Omental fat pad (tissue), 4 donors: ENCODE results near the gene TMEM255B. TPM values are rescaled to one million over a fixed set of nuclear protein-coding genes. Genes with fewer than 3 reads are reported as not detected.
A peak's percentile ranks its signal among the peaks of the same experiment; 100 is the strongest.
"Not testable (repeated sequence)": the region's sequence is repeated elsewhere in the genome, so short reads cannot be mapped to it uniquely, and the experiment has no call there.

Source experiments
- ATAC-seq: fragments of 150-250 bp; one replicate; pipeline ENCODE4 v1.9.1; 2016; ENCODE audit warnings: mild to moderate bottlenecking, moderate library complexity; ENCODE audit not compliant: low FRiP score
- DNase-seq: peaks from one replicate; pipeline ENCODE4 v3.0.0-alpha.2; 2019; ENCODE audit warnings: low spot score
- total RNA-seq, 4 donors: library from RNA; depleted of rRNA; stranded (reverse); fragments of >200 nt; gene quantifications; one replicate each; pipeline ENCODE4 v1.1.0, GENCODE V29; 2016
- TF ChIP-seq, protein P1 (sequence below), 3 donors: fragments of 450-650 bp; IDR thresholded peaks; one replicate each; pipeline ENCODE4 v1.5.1; 2016 to 2017; ENCODE audit warnings: antibody characterized with exemption in 3 of 3, mild to moderate bottlenecking in 3 of 3, moderate library complexity in 2 of 3

Gene TMEM255B
- 10 to 100 TPM in 2 of 4 donors, 1 to 10 TPM in 2; 2.7 to 19.1 (median 11.7) TPM for total RNA-seq

DNA sequence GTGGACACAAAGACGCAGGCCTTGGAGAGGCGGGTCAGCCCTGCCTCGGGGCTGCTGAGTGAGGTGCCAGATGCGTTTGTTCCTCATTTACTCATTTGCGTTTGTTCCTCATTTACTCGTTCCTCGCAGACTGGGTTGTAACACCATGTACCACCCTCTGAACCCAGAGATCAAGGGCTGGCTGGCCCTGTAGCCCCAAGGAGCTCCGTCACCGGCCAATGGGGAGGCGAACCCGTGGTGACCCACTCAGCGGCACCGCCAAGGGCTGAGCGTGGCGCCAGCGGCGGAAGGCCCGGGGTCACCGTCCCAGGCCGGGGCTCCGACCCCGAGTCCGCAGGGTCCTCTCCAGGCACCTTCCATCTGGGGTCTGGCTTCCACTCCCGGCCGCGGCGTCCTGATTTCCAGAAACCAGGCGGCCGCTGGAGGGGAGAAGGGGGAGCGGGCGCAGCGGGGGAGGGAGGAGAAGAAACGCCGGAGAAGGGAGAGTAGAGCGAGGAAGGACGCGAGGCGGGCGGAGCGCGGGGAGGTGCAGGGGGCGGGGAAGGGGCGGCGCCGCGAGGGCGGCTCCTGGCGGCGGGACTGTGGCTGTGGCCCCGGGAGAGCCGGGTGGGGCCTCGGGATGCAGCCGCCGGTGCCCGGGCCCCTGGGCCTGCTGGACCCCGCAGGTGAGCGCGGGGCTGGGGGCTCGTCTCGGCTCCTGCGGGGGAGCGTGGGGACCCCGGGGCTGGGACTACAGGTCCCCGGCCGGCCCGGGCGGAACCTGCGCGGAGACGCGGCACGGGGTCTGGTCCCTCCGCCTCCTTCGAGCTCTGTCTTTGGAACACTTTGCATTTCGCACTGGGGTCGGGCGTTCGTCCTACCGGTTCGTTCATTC lies at the start of gene TMEM255B:
Gene TMEM255B (plus strand): TSS at position 576 of the 874 bp plus-strand sequence. CDS start 44 bp downstream, at position 620.
- ATAC-seq (peak; percentile 96), DNase-seq (peak; percentile 54)
- TF ChIP-seq, protein P1, sequence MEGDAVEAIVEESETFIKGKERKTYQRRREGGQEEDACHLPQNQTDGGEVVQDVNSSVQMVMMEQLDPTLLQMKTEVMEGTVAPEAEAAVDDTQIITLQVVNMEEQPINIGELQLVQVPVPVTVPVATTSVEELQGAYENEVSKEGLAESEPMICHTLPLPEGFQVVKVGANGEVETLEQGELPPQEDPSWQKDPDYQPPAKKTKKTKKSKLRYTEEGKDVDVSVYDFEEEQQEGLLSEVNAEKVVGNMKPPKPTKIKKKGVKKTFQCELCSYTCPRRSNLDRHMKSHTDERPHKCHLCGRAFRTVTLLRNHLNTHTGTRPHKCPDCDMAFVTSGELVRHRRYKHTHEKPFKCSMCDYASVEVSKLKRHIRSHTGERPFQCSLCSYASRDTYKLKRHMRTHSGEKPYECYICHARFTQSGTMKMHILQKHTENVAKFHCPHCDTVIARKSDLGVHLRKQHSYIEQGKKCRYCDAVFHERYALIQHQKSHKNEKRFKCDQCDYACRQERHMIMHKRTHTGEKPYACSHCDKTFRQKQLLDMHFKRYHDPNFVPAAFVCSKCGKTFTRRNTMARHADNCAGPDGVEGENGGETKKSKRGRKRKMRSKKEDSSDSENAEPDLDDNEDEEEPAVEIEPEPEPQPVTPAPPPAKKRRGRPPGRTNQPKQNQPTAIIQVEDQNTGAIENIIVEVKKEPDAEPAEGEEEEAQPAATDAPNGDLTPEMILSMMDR (IDR thresholded peaks at IDR 0.05), result no peak

DNA sequence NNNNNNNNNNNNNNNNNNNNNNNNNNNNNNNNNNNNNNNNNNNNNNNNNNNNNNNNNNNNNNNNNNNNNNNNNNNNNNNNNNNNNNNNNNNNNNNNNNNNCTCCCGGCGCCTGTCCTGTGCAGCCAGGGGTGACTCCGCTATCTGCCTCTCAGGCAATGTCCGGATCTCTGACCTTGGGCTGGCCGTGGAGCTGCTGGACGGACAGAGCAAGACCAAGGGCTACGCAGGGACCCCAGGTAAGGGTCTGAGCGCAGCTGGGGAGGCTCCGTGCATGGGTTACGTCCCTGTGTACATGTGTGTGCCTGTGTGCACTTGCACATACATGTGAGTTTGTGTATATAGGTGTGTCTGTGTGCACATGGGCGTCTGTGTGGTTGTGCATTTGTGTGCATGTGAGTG lies 36.1 kb upstream of the TMEM255B start:
- ATAC-seq, result no peak
- TF ChIP-seq, protein P1 (IDR thresholded peaks at IDR 0.05), result no peak

DNA sequence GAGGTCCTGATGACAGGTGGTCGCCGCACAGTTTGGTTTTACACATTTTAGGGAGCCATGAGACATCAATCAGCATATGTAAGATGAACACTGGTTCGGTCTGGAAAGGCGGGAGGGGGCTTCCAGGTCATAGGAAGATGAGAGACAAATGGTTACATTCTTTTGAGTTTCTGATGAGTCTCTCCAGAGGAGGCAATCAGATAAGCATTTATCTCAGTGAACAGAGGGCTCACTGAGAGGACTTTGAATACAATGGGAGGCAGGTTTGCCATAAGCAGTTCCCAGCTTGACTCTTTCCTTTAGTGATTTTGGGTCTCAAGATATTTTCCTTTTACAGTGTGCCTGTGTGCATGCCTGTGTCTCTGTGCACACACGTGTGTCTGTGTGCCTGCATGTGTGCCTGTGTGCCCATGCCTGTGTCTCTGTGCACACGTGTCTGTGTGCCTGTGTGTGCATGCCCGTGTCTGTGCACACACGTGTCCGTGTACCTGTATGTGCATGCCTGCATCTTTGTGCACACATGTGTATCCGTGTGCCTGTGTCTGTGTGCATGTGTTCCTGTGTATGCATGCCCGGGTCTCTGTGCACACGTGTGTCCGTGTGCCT lies 35.5 kb upstream of the TMEM255B start:
- ATAC-seq (no peak), DNase-seq (no peak)
- TF ChIP-seq, protein P1 (IDR thresholded peaks at IDR 0.05), result no peak

More for the DNA sequence above, 36.1 kb upstream of the TMEM255B start:
- no peak for DNase-seq

DNA sequence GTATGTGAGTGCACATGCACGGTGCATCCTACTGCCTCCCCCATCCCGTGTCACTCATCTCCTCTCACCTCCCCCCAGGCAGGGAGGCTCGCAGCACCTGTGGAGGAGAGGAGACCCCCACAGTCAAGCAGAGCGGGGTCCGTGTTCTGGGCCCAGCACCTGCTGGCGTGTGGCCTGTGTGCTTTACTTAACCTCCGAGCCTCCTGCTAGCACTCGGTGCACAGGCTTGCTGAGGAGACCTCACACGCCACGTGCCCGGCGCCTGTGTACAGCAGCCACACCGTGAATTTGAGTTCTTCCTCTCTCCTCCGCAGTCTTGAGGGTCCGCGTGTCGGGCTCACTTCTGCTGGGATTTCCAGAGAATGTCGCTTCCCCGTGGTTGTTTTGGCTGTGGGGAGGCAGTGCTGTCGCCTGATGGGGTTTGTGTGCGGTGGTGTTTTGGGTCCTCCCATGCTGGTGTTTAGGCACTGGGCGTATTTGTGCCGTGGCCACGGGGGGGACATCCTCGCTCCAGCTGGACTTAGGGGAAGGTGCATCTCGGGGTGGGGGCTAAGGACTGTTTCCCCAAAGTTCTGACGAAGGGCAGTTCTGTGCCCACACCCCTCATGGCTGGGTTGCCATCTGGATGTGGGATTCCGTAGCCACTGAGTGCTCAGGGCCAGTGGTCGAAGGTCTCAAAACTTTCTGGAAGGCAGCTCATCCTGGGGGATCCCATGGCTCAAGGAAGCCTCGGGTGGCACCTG lies 34.8 kb upstream of the TMEM255B start:
- TF ChIP-seq, protein P1 (IDR thresholded peaks at IDR 0.05), result no peak
- no peak for DNase-seq
- ATAC-seq, result no peak

DNA sequence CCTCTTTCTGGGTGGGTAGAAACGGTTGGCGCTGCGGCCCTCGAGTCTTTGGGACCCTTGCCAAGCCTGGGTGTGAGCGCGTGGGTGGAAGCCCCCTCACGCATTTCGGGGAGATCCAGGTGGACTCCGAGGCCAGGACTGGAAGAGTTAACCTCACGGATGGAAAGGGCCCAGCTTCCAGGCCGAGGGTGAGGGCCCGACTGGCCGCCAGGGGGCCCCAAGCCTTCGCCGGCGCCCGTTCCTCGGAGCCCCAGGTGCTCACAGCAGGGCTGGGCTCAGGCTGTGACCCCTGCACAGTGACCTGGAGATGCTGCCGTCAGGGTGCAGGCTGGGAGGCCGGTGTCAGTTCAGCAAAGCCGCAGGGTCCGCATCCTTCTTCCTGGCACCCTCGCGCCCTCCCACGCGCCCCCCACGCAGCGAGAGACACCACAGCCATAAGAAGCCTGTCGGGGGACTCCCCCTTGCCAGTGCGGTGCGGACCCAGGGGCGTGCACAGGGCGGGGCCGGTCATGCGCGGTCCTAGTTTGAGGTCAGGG lies 34.2 kb upstream of the TMEM255B start:
- ATAC-seq, result peak; percentile 95
- DNase-seq, result peak; percentile 46
- TF ChIP-seq, protein P1 (IDR thresholded peaks at IDR 0.05), result peak in 1 of 3 donors; percentile 38

DNA sequence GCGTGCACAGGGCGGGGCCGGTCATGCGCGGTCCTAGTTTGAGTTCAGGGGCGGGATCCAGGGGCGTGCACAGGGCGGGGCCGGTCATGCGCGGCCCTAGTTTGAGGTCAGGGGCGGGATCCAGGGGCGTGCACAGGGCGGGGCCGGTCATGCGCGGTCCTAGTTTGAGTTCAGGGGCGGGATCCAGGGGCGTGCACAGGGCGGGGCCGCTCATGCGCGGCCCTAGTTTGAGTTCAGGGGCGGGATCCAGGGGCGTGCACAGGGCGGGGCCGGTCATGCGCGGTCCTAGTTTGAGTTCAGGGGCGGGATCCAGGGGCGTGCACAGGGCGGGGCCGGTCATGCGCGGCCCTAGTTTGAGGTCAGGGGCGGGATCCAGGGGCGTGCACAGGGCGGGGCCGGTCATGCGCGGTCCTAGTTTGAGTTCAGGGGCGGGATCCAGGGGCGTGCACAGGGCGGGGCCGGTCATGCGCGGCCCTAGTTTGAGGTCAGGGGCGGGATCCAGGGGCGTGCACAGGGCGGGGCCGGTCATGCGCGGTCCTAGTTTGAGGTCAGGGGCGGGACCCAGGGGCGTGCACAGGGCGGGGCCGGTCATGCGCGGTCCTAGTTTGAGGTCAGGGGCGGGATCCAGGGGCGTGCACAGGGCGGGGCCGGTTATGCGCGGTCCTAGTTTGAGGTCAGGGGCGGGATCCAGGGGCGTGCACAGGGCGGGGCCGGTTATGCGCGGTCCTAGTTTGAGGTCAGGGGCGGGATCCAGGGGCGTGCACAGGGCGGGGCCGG lies 33.5 kb upstream of the TMEM255B start:
- not testable (repeated sequence) for DNase-seq, ATAC-seq

DNA sequence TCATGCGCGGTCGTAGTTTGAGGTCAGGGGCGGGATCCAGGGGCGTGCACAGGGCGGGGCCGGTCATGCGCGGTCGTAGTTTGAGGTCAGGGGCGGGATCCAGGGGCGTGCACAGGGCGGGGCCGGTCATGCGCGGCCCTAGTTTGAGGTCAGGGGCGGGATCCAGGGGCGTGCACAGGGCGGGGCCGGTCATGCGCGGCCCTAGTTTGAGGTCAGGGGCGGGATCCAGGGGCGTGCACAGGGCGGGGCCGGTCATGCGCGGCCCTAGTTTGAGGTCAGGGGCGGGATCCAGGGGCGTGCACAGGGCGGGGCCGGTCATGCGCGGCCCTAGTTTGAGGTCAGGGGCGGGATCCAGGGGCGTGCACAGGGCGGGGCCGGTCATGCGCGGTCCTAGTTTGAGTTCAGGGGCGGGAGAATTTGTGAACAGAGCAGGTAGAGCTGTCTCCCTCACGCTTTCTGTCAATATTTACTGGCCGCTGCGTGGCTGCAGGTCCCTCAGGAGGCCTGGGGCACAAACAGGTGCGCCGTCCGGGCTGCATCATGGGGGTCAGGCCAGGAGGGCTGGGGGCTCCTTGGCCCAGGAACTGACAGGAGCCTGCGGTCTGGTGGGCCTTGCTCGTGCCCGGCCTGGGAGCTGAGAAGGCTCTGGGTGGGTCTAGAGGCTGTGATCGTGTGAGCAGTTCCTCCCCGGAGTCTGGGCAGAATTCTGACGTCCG lies 32.8 kb upstream of the TMEM255B start:
- ATAC-seq, DNase-seq: not testable (repeated sequence)
